ENCODE measurements around the gene NFATC2.

DNA sequence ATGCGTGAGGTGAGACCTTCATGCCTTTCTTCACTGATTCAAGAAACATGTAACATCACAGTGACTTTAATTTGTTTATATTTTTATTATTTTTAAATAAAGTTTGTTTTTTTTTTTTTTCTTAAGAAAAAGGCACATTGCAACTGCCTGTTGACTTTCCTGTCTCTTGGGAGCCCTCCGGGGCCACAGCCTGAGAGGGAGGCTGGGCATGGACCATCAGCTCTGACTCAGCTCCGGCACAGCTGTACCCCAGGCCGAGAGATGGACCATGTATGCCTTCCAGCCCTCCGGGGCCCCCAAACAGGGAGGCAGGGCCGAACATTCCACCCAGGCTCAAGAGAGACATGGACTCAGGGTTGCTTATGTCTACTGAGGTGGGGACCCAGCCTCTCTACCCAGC is 99.9 kb downstream of the NFATC2 start:
- TF ChIP-seq, protein P1, sequence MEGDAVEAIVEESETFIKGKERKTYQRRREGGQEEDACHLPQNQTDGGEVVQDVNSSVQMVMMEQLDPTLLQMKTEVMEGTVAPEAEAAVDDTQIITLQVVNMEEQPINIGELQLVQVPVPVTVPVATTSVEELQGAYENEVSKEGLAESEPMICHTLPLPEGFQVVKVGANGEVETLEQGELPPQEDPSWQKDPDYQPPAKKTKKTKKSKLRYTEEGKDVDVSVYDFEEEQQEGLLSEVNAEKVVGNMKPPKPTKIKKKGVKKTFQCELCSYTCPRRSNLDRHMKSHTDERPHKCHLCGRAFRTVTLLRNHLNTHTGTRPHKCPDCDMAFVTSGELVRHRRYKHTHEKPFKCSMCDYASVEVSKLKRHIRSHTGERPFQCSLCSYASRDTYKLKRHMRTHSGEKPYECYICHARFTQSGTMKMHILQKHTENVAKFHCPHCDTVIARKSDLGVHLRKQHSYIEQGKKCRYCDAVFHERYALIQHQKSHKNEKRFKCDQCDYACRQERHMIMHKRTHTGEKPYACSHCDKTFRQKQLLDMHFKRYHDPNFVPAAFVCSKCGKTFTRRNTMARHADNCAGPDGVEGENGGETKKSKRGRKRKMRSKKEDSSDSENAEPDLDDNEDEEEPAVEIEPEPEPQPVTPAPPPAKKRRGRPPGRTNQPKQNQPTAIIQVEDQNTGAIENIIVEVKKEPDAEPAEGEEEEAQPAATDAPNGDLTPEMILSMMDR (IDR thresholded peaks at IDR 0.05; ENCODE audit: low read depth, low read length), result no peak
- TF ChIP-seq EZH2phosphoT487 (IDR thresholded peaks at IDR 0.05; ENCODE audit: low read depth), result no peak

All from OCI-LY3 (cell line).